Aorta (tissue), 5 donors: ENCODE data around the gene ADAM21. TPM values are rescaled to one million over a fixed set of nuclear protein-coding genes. Genes with fewer than 3 reads are reported as not detected.
"Not testable (repeated sequence)": the region's sequence is repeated elsewhere in the genome, so short reads cannot be mapped to it uniquely, and the experiment has no call there.

ENCODE experiments used
- ATAC-seq: fragments of 200-7000 bp; cut with Tn5 transposase; one replicate; pipeline ENCODE4 v1.9.1; 2022; ENCODE audit warnings: moderate library complexity; ENCODE audit not compliant: low FRiP score
- DNase-seq, 2 donors: peaks; one replicate each; pipeline ENCODE4 v3.0.0-alpha.2; 2020
- H3K27ac ChIP-seq, 2 donors: one replicate each; pipeline ENCODE4 v1.5.1; 2013; ENCODE audit warnings: low read length in 2 of 2, mild to moderate bottlenecking in 2 of 2, moderate library complexity in 2 of 2, control low read depth in 1 of 2, inconsistent platforms in 1 of 2, low read depth in 1 of 2
- H3K27me3 ChIP-seq, 2 donors: one replicate each; pipeline ENCODE4 v1.6.1; 2013; ENCODE audit warnings: control low read depth in 1 of 2, low read length in 1 of 2, mild to moderate bottlenecking in 1 of 2, moderate library complexity in 1 of 2; ENCODE audit not compliant: insufficient read depth in 2 of 2, control insufficient read depth in 1 of 2
- H3K36me3 ChIP-seq, 2 donors: one replicate each; pipeline ENCODE4 v1.6.1; 2013; ENCODE audit warnings: control low read depth in 1 of 2, low read length in 1 of 2, mild to moderate bottlenecking in 1 of 2; ENCODE audit not compliant: insufficient read depth in 2 of 2, control insufficient read depth in 1 of 2
- H3K4me1 ChIP-seq, 2 donors: one replicate each; pipeline ENCODE4 v1.6.1; 2013; ENCODE audit warnings: low read length in 2 of 2, control low read depth in 1 of 2, mild to moderate bottlenecking in 1 of 2, moderate library complexity in 1 of 2; ENCODE audit not compliant: insufficient read depth in 2 of 2, control insufficient read depth in 1 of 2
- H3K4me3 ChIP-seq, 2 donors: one replicate each; pipeline ENCODE4 v1.5.1; 2013; ENCODE audit warnings: low read length in 2 of 2, control low read depth in 1 of 2, mild to moderate bottlenecking in 1 of 2
- H3K9me3 ChIP-seq: one replicate; pipeline ENCODE4 v1.6.1; 2013; ENCODE audit warnings: mild to moderate bottlenecking, low read length; ENCODE audit not compliant: control insufficient read depth
- WGBS, 2 donors: extraction: QIAGEN DNeasy Blood & Tissue Kit; methylation state at CpG; one replicate each; pipeline ENCODE4 v1.1.7; 2013; 5-methylcytosine and 5-hydroxymethylcytosine counted together
- intact Hi-C, 2 donors: fragments of 100-400 bp; cut with DNase I; formaldehyde crosslinking; loops; one replicate each; pipeline versions ENCODE4 v1.14.2 to v1.15.0; 2022
- polyA plus RNA-seq, 2 donors: library from polyadenylated mRNA; stranded (reverse); fragments of 200-250 nt; gene quantifications; one replicate each; pipeline ENCODE4 v1.2.3, GENCODE V29; 2013
- total RNA-seq, 2 donors: library from RNA; stranded (reverse); fragmentation: NEBNext Ultra II Directional; extraction: Animal tissue kit (Norgen Biotek cat#: 25700); gene quantifications; one replicate each; pipeline ENCODE4 v1.2.1, GENCODE V29; 2021
- donor health status: healthy with polysubstance abuse.
- donor health status: Bipolar disorder and iron deficiency.
- donor health status: DM: no; HTN: no; CAD: no.
- donor health status: DM: no; HTN: no; CAD: no.
- donor health status: DM: yes; HTN: yes; CAD: no.

The ADAM21 gene
- total and polyA plus RNA-seq, 4 donors = 0.13 to 0.24 TPM; not detected in 2

- Histone ChIP-seq H3K27me3 (no peaks in the 10 kb centered on the region), H3K4me1 (no peaks in the 10 kb centered on the region), H3K4me3 (no peak overlapping the region), H3K9me3 (no peaks in the 10 kb centered on the region), H3K36me3 (no peaks in the 10 kb centered on the region), H3K27ac (no peak overlapping the region)
- ATAC-seq = no peak
- 10 to 13% methylated on average over 1 of the region's 1 CpG for WGBS, 2 donors
- DNase-seq = peak in 1 of 2 donors; percentile 44
- intact Hi-C loops = no loop called here
These were observed 26.6 kb upstream of the ADAM21 start for GRCh38 chr14:70425354-70425753.

- H3K4me3 ChIP-seq, DNase-seq, ATAC-seq, H3K27me3 ChIP-seq, H3K27ac ChIP-seq, intact Hi-C loops, H3K36me3 ChIP-seq, H3K9me3 ChIP-seq, H3K4me1 ChIP-seq: not testable (repeated sequence)
- WGBS, 2 donors = 54 to 80% methylated on average over 4 of the region's 4 CpGs
These were observed 25.4 kb upstream of the ADAM21 start for GRCh38 chr14:70426555-70426954.

DNA sequence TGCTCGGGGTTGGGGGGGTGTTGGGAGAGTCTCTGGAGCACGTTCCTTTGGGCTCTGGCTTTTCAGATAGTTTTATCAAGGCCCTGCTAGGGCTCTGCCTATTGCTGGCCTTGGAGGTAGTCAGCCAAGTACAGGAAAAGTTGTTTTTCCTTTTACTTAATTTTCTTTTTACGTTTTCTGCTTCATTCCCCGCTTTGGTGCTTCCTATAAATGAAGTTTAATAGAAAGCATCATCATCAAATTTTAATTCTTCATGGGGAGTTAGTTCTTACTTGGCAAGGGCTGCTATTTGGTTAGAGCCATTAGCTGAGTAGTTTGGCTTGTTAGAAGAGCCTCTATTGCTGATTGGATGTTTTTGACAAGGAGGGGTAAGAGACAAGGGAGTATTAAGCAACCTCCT is 15.1 kb upstream of the ADAM21 start:
- Histone ChIP-seq H3K27ac (no peak overlapping the region), H3K4me1 (no peaks in the 10 kb centered on the region), H3K27me3 (no peaks in the 10 kb centered on the region), H3K36me3 (no peaks in the 10 kb centered on the region), H3K9me3 (peaks cover 7% of the 10 kb centered on the region), H3K4me3 (no peak overlapping the region)
- intact Hi-C loops = no loop called here
- DNase-seq (no peak), ATAC-seq (no peak)
- 36 to 55% methylated on average over 4 of the region's 4 CpGs for WGBS, 2 donors

DNA sequence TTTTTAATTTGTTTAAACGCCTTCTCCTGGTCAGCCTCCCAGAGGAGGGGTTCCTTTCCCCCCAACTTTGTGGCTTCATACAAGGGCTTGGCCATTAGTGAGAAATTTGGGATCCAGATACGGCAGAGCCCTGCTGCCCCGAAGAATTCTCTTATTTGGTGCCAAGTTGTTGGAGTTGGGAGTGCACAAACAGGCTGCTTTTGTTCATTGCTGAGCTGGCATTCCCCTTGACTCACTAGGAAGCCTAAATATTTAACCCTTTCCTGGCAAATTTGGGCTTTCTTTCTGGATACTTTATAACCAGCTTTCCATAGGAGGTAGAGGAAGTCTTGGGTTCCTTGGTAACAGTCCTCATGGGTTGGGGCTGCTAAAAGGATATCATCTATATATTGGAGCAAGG is 10.3 kb upstream of the ADAM21 start:
- 56 to 68% methylated on average over 3 of the region's 3 CpGs for WGBS, 2 donors
- intact Hi-C loops = no loop called here
- Histone ChIP-seq H3K9me3 (peaks cover 14% of the 10 kb centered on the region), H3K4me3 (no peak overlapping the region), H3K4me1 (no peaks in the 10 kb centered on the region), H3K27me3 (no peaks in the 10 kb centered on the region), H3K27ac (no peak overlapping the region), H3K36me3 (peaks cover 1 to 2% of the 10 kb centered on the region in 2 donors)
- ATAC-seq (no peak), DNase-seq (no peak)

- DNase-seq = no peak
- 89 to 93% methylated on average over 4 of the region's 4 CpGs for WGBS, 2 donors
These were observed 9.2 kb upstream of the ADAM21 start for GRCh38 chr14:70442750-70443149.

DNA sequence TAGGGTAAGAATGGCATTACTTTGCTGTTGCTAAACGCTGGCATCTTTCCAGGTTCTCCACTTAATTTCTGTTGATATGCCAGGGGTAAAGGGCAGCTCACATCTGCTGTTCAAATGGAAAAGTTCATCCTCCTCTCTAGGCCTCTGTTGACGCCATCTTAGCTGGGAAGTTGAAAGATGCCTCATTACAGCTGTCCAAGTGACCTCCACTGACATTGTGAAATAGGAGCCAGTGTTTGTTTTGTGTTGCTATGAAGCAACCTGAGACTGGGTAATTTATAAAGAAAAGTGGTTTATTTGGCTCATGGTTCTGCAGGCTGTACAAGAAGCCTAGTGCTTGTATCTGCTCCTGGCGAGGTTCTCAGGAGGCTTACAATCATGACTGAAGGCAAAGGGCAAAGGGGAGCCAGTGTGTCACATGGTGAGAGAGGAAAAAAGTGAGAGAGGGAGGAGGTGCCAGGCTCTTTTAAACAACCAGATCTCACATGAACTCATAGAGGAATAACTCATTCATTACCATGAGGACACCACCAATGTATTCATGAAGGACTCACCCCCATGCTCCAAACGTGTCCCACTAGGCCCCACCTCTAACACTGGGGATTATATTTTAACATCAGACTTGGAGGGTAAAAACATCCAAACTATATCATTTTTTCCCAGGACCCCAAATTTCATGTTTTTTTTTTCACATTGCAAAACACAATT is 3.2 kb upstream of the ADAM21 start:
- ATAC-seq = no peak
- H3K4me1 ChIP-seq = no peaks in the 10 kb centered on the region
- 68 to 77% methylated on average over 4 of the region's 4 CpGs for WGBS, 2 donors
- H3K27ac ChIP-seq = no peak overlapping the region
- H3K4me3 ChIP-seq = no peak overlapping the region
- H3K9me3 ChIP-seq = peaks cover 3% of the 10 kb centered on the region
- peaks cover 0 to 2% of the 10 kb centered on the region in 2 donors for H3K36me3 ChIP-seq
- H3K27me3 ChIP-seq = no peaks in the 10 kb centered on the region
- intact Hi-C loops = no loop called here
- DNase-seq = no peak

More at GRCh38 chr14:70442750-70443149, 9.2 kb upstream of the ADAM21 start:
- no peak for ATAC-seq
- no peaks in the 10 kb centered on the region for H3K4me1 ChIP-seq
- peaks cover 1 to 2% of the 10 kb centered on the region in 2 donors for H3K36me3 ChIP-seq
- intact Hi-C loops = no loop called here
- no peaks in the 10 kb centered on the region for H3K27me3 ChIP-seq
- no peak overlapping the region for H3K4me3 ChIP-seq
- H3K9me3 ChIP-seq = peaks cover 14% of the 10 kb centered on the region
- H3K27ac ChIP-seq = no peak overlapping the region

- Histone ChIP-seq H3K27ac (no peak overlapping the region), H3K4me3 (no peak overlapping the region), H3K9me3 (no peaks in the 10 kb centered on the region), H3K27me3 (no peaks in the 10 kb centered on the region), H3K4me1 (no peaks in the 10 kb centered on the region), H3K36me3 (no peaks in the 10 kb centered on the region)
- 56 to 65% methylated on average over 1 of the region's 1 CpG for WGBS, 2 donors
- intact Hi-C loops = no loop called here
- no peak for DNase-seq
- ATAC-seq = no peak
These were observed 2.8 kb downstream of the ADAM21 start for GRCh38 chr14:70454731-70455130.

GRCh38 chr14:70468731-70469130 is 16.8 kb downstream of the ADAM21 start:
- Histone ChIP-seq H3K9me3 (no peaks in the 10 kb centered on the region), H3K4me1 (no peaks in the 10 kb centered on the region), H3K27me3 (no peaks in the 10 kb centered on the region), H3K36me3 (no peaks in the 10 kb centered on the region), H3K27ac (no peak overlapping the region), H3K4me3 (no peak overlapping the region)
- WGBS, 2 donors = 96 to 99% methylated on average over 3 of the region's 3 CpGs
- DNase-seq (no peak), ATAC-seq (no peak)
- intact Hi-C loops = no loop called here

DNA sequence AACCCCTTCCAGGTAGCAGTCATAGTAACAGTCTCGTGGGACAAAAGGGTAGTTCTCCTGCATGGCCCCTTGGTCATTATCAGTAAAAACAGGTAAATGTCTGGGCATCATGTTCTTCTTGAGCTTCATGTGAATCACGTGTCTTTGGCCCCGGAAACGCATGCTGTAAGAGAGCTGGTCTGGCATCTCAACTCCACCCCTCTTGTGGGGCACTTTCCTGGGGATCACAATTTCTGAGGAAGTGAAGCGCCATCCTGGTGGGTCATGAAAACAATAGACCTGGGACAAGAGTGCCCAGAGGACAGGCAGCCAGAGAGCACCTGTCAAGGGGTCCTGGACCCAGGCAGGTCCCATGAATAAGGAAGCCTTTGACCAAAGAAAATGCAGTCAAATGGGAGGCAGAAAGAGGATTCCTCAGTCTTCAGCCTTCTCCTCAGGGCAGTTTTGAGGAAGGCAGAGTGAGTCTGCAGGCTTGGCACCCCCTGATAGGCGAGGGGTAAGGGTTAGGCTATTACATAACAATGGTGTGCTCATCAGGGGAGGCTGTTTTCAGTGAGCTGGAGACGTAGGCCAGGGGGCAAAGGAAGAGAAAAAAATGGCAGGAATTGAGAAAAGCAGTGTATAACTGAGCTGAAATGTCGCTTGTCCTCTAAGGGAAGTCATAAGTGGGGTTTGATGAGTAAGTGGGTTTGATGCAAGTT is 19.0 kb downstream of the ADAM21 start:
- H3K4me1 ChIP-seq, H3K9me3 ChIP-seq, H3K27ac ChIP-seq, H3K27me3 ChIP-seq, H3K4me3 ChIP-seq, H3K36me3 ChIP-seq, DNase-seq, ATAC-seq, intact Hi-C loops: not testable (repeated sequence)
- WGBS, 2 donors = 80 to 81% methylated on average over 8 of the region's 8 CpGs
